K562 (cell line): Measurements from ENCODE around the gene SCNN1B. TPM values are rescaled to one million over a fixed set of nuclear protein-coding genes. Genes with fewer than 3 reads are reported as not detected.
"Not testable (repeated sequence)": the region's sequence is repeated elsewhere in the genome, so short reads cannot be mapped to it uniquely, and the experiment has no call there.

Experiments used
- ATAC-seq: fragments of 200-7000 bp; cut with Tn5 transposase; 3 replicates; pipeline ENCODE4 v1.9.1; 2020; ENCODE audit warnings: moderate library complexity
- BruUV-seq: library from RNA; stranded (reverse); fragments of 400-500 nt; replicated peaks from 2 replicates; lab custom pipeline; 2021; lab: Mats Ljungman, UMichigan
- CTCF ChIA-PET: fragments of 300-600 bp; formaldehyde crosslinking; extraction: SDS; loops from one replicate; lab custom pipeline; 2021; ENCODE audit warnings: low intra/inter-chr PET ratio; lab: Yijun Ruan, JAX
- POLR2A ChIA-PET: fragments of 300-600, 350-650 bp; sonication (Branson Sonifier 250); formaldehyde crosslinking; extraction: SDS; loops from one replicate; lab custom pipeline; 2021; ENCODE audit warnings: antibody characterized with exemption, inconsistent platforms; lab: Yijun Ruan, JAX
- DNase-seq, 4 experiments: peaks; one replicate each; pipeline versions ENCODE4 v3.0.0 to v3.0.0-alpha.2; 2011 to 2018; ENCODE audit warnings: low spot score in 3 of 4, mixed read lengths in 3 of 4; ENCODE audit errors: extremely low read depth in 1 of 4
- FAIRE-seq: peaks from 2 replicates; lab custom pipeline; 2011; peaks lifted over from hg19 to GRCh38; lab: Jason Lieb, UNC
- H2AFZ ChIP-seq: 2 replicates; pipeline ENCODE4 v1.6.0; 2011; ENCODE audit warnings: low read depth, low read length, control low read depth, inconsistent platforms
- H3K27ac ChIP-seq: fragments of 200-600 bp; 3 replicates; pipeline ENCODE4 v1.8.0; 2011; ENCODE audit warnings: low read depth, mild to moderate bottlenecking, control low read depth, inconsistent platforms, low read length, moderate library complexity, mixed read lengths; ENCODE audit errors: extremely low read depth
- H3K27me3 ChIP-seq, 2 experiments: fragments of 300-600 bp in 1 of 2; 2 replicates in 1 of 2; 3 replicates in 1 of 2; pipeline versions ENCODE4 v1.6.0 to v1.8.0; 2011; ENCODE audit warnings: inconsistent platforms in 2 of 2, low read length in 2 of 2, mild to moderate bottlenecking in 1 of 2, mixed read lengths in 1 of 2, moderate library complexity in 1 of 2; ENCODE audit not compliant: control insufficient read depth in 2 of 2, insufficient read depth in 2 of 2
- H3K36me3 ChIP-seq: fragments of 300-600 bp; 3 replicates; pipeline ENCODE4 v1.8.0; 2011; ENCODE audit warnings: mild to moderate bottlenecking, low read length, inconsistent platforms; ENCODE audit not compliant: control insufficient read depth, insufficient read depth
- H3K4me1 ChIP-seq, 2 experiments: fragments of 200-600 bp in 1 of 2; replicated peaks in 1 of 2; 2 replicates in 1 of 2; 3 replicates in 1 of 2; pipeline versions ENCODE4 v1.5.1 to v1.8.0; 2011; ENCODE audit warnings: inconsistent platforms in 2 of 2, low read length in 2 of 2, mild to moderate bottlenecking in 1 of 2, mixed read lengths in 1 of 2, moderate library complexity in 1 of 2; ENCODE audit not compliant: control insufficient read depth in 2 of 2, insufficient read depth in 2 of 2
- H3K4me2 ChIP-seq: 2 replicates; pipeline ENCODE4 v1.6.1; 2011; ENCODE audit warnings: low read length, control low read depth, inconsistent platforms, mixed read lengths; ENCODE audit not compliant: insufficient read depth
- H3K4me3 ChIP-seq: fragments of 200-600 bp; sonication (generic), shearing (Covaris generic); 2 replicates; pipeline ENCODE4 v1.5.1; 2016; ENCODE audit warnings: control low read depth, inconsistent platforms
- H3K79me2 ChIP-seq: fragments of 200-600 bp; 3 replicates; pipeline ENCODE4 v1.8.0; 2011; ENCODE audit warnings: low read length, inconsistent platforms; ENCODE audit not compliant: control insufficient read depth, insufficient read depth
- H3K9ac ChIP-seq, 2 experiments: 2 replicates each; pipeline versions ENCODE4 v1.6.0 to v1.6.1; 2011; ENCODE audit warnings: low read depth in 2 of 2, low read length in 2 of 2, control low read depth in 1 of 2, inconsistent platforms in 1 of 2, mild to moderate bottlenecking in 1 of 2, mixed read lengths in 1 of 2; ENCODE audit not compliant: insufficient read depth in 1 of 2
- H3K9me1 ChIP-seq: one replicate; pipeline ENCODE4 v1.6.0; 2011; ENCODE audit warnings: inconsistent platforms, mild to moderate bottlenecking, low read length, moderate library complexity; ENCODE audit not compliant: control insufficient read depth, insufficient read depth
- H3K9me3 ChIP-seq: replicated peaks from 2 replicates; pipeline ENCODE4 v1.5.1; 2011; ENCODE audit warnings: low read depth, low read length, inconsistent platforms; ENCODE audit not compliant: control insufficient read depth, insufficient read depth
- H4K20me1 ChIP-seq: replicated peaks from 2 replicates; pipeline ENCODE4 v1.6.1; 2011; ENCODE audit warnings: low read length, inconsistent platforms, mixed read lengths; ENCODE audit not compliant: control insufficient read depth, insufficient read depth
- BRF1 ChIP-seq: IDR thresholded peaks from 3 replicates; pipeline ENCODE4 v1.6.1; 2011; ENCODE audit warnings: borderline replicate concordance, mild to moderate bottlenecking; ENCODE audit not compliant: insufficient read length; ENCODE audit errors: extremely low read depth
- GTF2E2 ChIP-seq: fragments of 200-800 bp; sonication (Bioruptor generic); IDR thresholded peaks from 2 replicates; pipeline ENCODE4 v1.6.1; 2016; ENCODE audit warnings: missing genetic modification characterization, missing compliant biosample characterization
- GTF2F1 ChIP-seq: IDR thresholded peaks from 2 replicates; pipeline ENCODE4 v1.6.1; 2011; ENCODE audit warnings: low read depth, low read length, improper control_type of control experiment
- HDAC3 ChIP-seq: fragments of 450-650 bp; IDR thresholded peaks from 2 replicates; pipeline ENCODE4 v1.6.1; 2018; ENCODE audit warnings: borderline replicate concordance, mild to moderate bottlenecking, moderate library complexity; ENCODE audit not compliant: partially characterized antibody
- LCOR ChIP-seq: sonication (generic); formaldehyde crosslinking; IDR thresholded peaks from 2 replicates; pipeline ENCODE4 v1.8.0; 2022; ENCODE audit warnings: mild to moderate bottlenecking, missing genetic modification reagents
- MAFF ChIP-seq: IDR thresholded peaks from 2 replicates; pipeline ENCODE4 v1.6.1; 2012; ENCODE audit warnings: low read length, improper control_type of control experiment
- MCM2 ChIP-seq: fragments of 450-650 bp; IDR thresholded peaks from 2 replicates; pipeline ENCODE4 v1.6.1; 2017; ENCODE audit warnings: low read depth, mild to moderate bottlenecking
- MCM3 ChIP-seq: fragments of 450-650 bp; IDR thresholded peaks from 2 replicates; pipeline ENCODE4 v1.6.1; 2016
- POLR2G ChIP-seq: fragments of 200-400 bp; formaldehyde crosslinking; IDR thresholded peaks from 2 replicates; pipeline ENCODE4 v1.6.1; 2017; ENCODE audit warnings: low read depth, mild to moderate bottlenecking, antibody characterized with exemption, low read length, moderate library complexity
- TCF15 ChIP-seq: fragments of 250-450 bp; sonication (Bioruptor Pico); IDR thresholded peaks from 2 replicates; pipeline ENCODE4 v1.8.0; 2022; ENCODE audit warnings: moderate library complexity, mild to moderate bottlenecking, inconsistent platforms
- ZNF124 ChIP-seq: sonication (generic); formaldehyde crosslinking; IDR thresholded peaks from 2 replicates; pipeline ENCODE4 v1.8.1; 2022; ENCODE audit warnings: missing genetic modification reagents
- ZNF224 ChIP-seq: sonication (generic); formaldehyde crosslinking; IDR thresholded peaks from 2 replicates; pipeline ENCODE4 v1.8.0; 2022; ENCODE audit warnings: mild to moderate bottlenecking, missing genetic modification reagents
- ZNF316 ChIP-seq: fragments of 450-650 bp; IDR thresholded peaks from 2 replicates; pipeline ENCODE4 v1.6.1; 2016
- ZNF764 ChIP-seq: fragments of 250-450 bp; sonication (Bioruptor Pico); IDR thresholded peaks from 2 replicates; pipeline ENCODE4 v1.4.0; 2020; ENCODE audit warnings: low read depth, mild to moderate bottlenecking, moderate library complexity
- WGBS: fragments of 100-300 bp; shearing (Covaris generic); methylation state at CpG from one replicate; pipeline ENCODE4 v1.1.6; 2016; ENCODE audit warnings: low coverage, mixed read lengths; ENCODE audit not compliant: insufficient coverage; ENCODE audit errors: missing lambda C conversion rate; 5-methylcytosine and 5-hydroxymethylcytosine counted together
- in situ Hi-C: fragments of 300-500 bp; cut with MboI; formaldehyde crosslinking; loops from 4 replicates; pipeline ENCODE4 v1.15.0; 2018; ENCODE audit warnings: inconsistent platforms, mixed read lengths
- intact Hi-C: fragments of 100-400 bp; cut with micrococcal nuclease; formaldehyde crosslinking; loops from 2 replicates; pipeline ENCODE4 v1.14.2; 2022
- polyA plus RNA-seq, 8 experiments: library from polyadenylated mRNA; depleted of rRNA in 4 of 8; stranded (reverse) in 5 of 8; unstranded in 3 of 8; fragments of >200 nt; fragmentation: Nextera tagmentation in 2 of 8; fragmentation: Illumina TruSeq in 1 of 8; extraction: Ambion mirVana in 2 of 8; extraction: Trizol in 1 of 8; gene quantifications; 2 replicates each; pipeline versions ENCODE4 v1.2.1 to v1.2.3, GENCODE V29; 2011 to 2014; ENCODE audit warnings: inconsistent platforms in 1 of 8, missing spikeins in 1 of 8
- total RNA-seq, 7 experiments: library from RNA; depleted of rRNA in 6 of 7; stranded (reverse); fragments of >200 nt in 6 of 7; fragmentation: Illumina TruSeq in 2 of 7; extraction: Trizol in 2 of 7; gene quantifications; 2 replicates each; pipeline versions ENCODE4 v1.2.1 to v1.2.3, GENCODE V29; 2011 to 2021; ENCODE audit warnings: low replicate concordance in 1 of 7

SCNN1B gene
- total and polyA plus RNA-seq, 9 of the 15 experiments (the other 6 are each of a cell fraction or from before 2014, with no cell fraction given) = not detected

GRCh38 chr16:23398987-23399805 lies 97.1 kb downstream of the SCNN1B start (continued):
- TF ChIP-seq ZNF224 = no peak

- H3K27ac ChIP-seq, intact Hi-C loops, FAIRE-seq: not testable (repeated sequence)
These were observed 98.3 kb downstream of the SCNN1B start for GRCh38 chr16:23400447-23400846.

GRCh38 chr16:23401139-23401538 lies 99.0 kb downstream of the SCNN1B start:
- intact Hi-C loops (no loop called here), in situ Hi-C loops (no loop called here)
- ATAC-seq (no peak), FAIRE-seq (no peak), DNase-seq (no peak)
- Histone ChIP-seq H3K9ac (no peak overlapping the region), H3K4me2 (no peak overlapping the region), H4K20me1 (0 out of 2 replicates have a peak, but pooled peaks cover 5% of the 10 kb centered on the region), H3K36me3 (peaks cover 60% of the 10 kb centered on the region; the same call in 2 of the 3 replicates), H3K27ac (no peak overlapping the region), H2AFZ (no peak overlapping the region), H3K4me1 (no peaks in the 10 kb centered on the region), H3K79me2 (no peaks in the 10 kb centered on the region), H3K9me1 (no peaks in the 10 kb centered on the region), H3K9me3 (no peaks in the 10 kb centered on the region), H3K27me3 (no peaks in the 10 kb centered on the region), H3K4me3 (no peak overlapping the region)
- POLR2A ChIA-PET = interaction anchor here (0.7 to 3.7 kb wide), 2 partner anchors 14 to 18 kb away, joined by 3 to 9 read pairs; no protein-coding TSS in a partner anchor
- CTCF ChIA-PET = no interaction called here
- BruUV-seq = no TSS peak
- TF ChIP-seq MAFF (no peak), POLR2G (no peak), MCM3 (no peak), GTF2E2 (no peak), GTF2F1 (no peak), ZNF124 (CRISPR knock-in tag) (no peak), LCOR (no peak), MCM2 (no peak), TCF15 (CRISPR knock-in tag) (no peak), ZNF316 (no peak), HDAC3 (no peak), BRF1 (no peak), ZNF764 (CRISPR knock-in tag) (no peak)
- 79% methylated on average over 8 of the region's 8 CpGs for WGBS

More at GRCh38 chr16:23400447-23400846, 98.3 kb downstream of the SCNN1B start:
- WGBS = 90% methylated on average over 7 of the region's 7 CpGs
- ATAC-seq, H3K9me1 ChIP-seq, H3K9me3 ChIP-seq, in situ Hi-C loops, H3K9ac ChIP-seq, H3K79me2 ChIP-seq, H3K27me3 ChIP-seq, H3K4me1 ChIP-seq, H3K4me2 ChIP-seq, CTCF ChIA-PET, DNase-seq, H4K20me1 ChIP-seq, H3K4me3 ChIP-seq, BruUV-seq, H2AFZ ChIP-seq: not testable (repeated sequence)
- H3K36me3 ChIP-seq = peaks cover 61% of the 10 kb centered on the region; the same call in 2 of the 3 replicates
- POLR2A ChIA-PET = interaction anchor here (3.7 kb wide), 1 partner anchor 15 kb away, joined by 9 read pairs; no protein-coding TSS in a partner anchor
